Activated naive CD4-positive, alpha-beta T cell treated with anti-CD3 and anti-CD28 coated beads for 36 hours (primary cell): ENCODE data around the gene ZNF524. TPM values are rescaled to one million over a fixed set of nuclear protein-coding genes. Genes with fewer than 3 reads are reported as not detected.

ENCODE experiments used
- CTCF ChIA-PET: fragments of 350-600 bp; sonication (Branson Sonifier 250); formaldehyde crosslinking; loops from one replicate; lab custom pipeline; 2021; ENCODE audit warnings: antibody characterized with exemption; lab: Charles Lee
- DNase-seq: peaks from one replicate; pipeline ENCODE4 v3.0.0-alpha.2; 2020
- H3K27ac Mint-ChIP-seq: one replicate; pipeline ENCODE4 v1.8.0; 2021; ENCODE audit warnings: mild to moderate bottlenecking, mixed read lengths
- H3K27me3 Mint-ChIP-seq: one replicate; pipeline ENCODE4 v1.8.0; 2021; ENCODE audit warnings: low read depth, mixed read lengths
- H3K36me3 Mint-ChIP-seq: one replicate; pipeline ENCODE4 v1.8.0; 2021; ENCODE audit warnings: low read depth, mixed read lengths
- H3K4me1 Mint-ChIP-seq: one replicate; pipeline ENCODE4 v1.8.0; 2021; ENCODE audit warnings: low read depth, mixed read lengths
- H3K4me3 Mint-ChIP-seq: one replicate; pipeline ENCODE4 v1.8.0; 2021; ENCODE audit warnings: mild to moderate bottlenecking, moderate library complexity, mixed read lengths
- H3K9me3 Mint-ChIP-seq: one replicate; pipeline ENCODE4 v1.8.0; 2021; ENCODE audit warnings: mixed read lengths
- intact Hi-C: fragments of 100-400 bp; cut with micrococcal nuclease; formaldehyde crosslinking; loops from one replicate; pipeline ENCODE4 v1.15.1; 2023
- total RNA-seq, 2 experiments: library from RNA; stranded (reverse); gene quantifications; one replicate each; pipeline ENCODE4 v1.2.3, GENCODE V29; 2021

ZNF524 gene, protein sequence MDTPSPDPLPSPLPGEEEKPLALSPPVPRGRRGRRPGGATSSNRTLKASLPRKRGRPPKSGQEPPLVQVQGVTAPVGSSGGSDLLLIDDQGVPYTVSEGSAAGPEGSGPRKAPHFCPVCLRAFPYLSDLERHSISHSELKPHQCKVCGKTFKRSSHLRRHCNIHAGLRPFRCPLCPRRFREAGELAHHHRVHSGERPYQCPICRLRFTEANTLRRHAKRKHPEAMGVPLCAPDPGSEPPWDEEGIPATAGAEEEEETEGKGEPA
- 10 to 100 TPM; 20.9 to 23.0 TPM for total RNA-seq

DNA sequence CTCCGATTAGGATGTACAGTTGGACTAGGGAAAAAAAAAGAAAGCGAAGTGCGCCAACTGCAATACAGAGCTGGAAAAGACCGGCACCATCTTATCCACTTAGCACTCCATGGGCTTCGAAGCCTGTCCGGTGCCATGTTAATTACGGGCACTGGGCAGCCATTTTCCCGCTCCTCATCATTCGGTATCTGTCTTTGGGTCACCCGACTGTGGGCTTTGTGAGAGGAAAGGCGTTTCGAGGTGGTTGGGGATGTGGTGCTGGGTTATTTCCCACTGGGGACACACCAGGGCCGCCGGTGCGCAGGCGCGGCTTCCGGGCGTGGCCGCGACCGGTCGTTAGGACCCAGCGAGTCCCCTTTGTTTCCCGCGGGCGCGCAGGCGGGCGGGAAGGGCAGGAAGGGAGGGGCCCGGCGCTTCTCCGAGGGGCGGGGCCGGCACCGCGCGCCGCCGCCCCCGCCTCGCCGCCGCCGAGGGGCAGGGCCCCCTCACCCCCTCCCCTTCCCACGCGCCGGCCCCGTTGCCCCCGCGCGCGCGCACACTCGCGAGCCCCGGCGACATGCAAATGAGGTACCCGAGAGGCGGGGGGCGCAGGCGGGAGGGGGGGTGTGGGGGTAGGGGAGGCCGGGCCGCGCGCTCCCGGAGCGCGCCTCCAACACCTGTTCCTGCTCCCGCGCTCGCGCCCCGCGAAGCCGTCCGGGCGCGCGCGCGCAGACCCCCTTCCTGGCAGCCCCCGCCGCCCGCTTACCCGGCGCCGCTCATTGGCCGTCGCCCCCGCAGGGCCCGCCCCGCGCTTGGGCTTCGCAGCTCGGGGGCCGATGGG lies at the start of gene ZNF524:
ZNF524 (plus strand) TSS at position 447 of the 820 bp plus-strand sequence. CDS start 1,825 bp downstream, outside the sequence.
- H3K4me3 Mint-ChIP-seq = peak within 1 kb of the TSS; percentile 88
- H3K4me1 Mint-ChIP-seq = peaks cover 33% of the 10 kb centered on the region
- CTCF ChIA-PET = interaction anchor here (0.5 to 3.7 kb wide), 5 partner anchors 24 to 793 kb away, joined by 3 to 11 read pairs (median 4); partner anchors contain the start of genes ZNF582 and ZNF784
- intact Hi-C loops = loop anchor here (1.0 to 10.0 kb wide), 11 partner anchors 13 to 1136 kb away; partner anchors contain the start of genes KMT5C, PPP6R1, RPL28 and TNNT1
- H3K27ac Mint-ChIP-seq = peak within 1 kb of the TSS; percentile 99
- peaks cover 29% of the 10 kb centered on the region for H3K36me3 Mint-ChIP-seq
- H3K27me3 Mint-ChIP-seq = no peaks in the 10 kb centered on the region
- DNase-seq = peak; percentile 86
- peaks cover 2% of the 10 kb centered on the region for H3K9me3 Mint-ChIP-seq

DNA sequence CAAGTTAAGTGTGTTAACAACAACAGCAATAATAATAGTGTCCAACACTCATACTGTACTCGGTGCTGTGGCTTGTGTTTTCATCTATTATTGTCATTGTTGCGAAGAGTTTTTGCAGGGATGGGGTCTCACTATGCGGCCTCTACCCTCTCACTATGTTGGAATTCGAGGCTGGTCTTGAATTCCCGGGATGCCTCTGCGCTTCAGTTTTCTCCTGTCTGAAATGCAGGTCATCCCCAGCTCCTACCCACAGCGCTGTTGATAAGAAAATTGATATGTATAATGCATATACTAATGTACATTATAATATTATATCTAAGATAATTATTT lies 49.8 kb upstream of the ZNF524 start:
- Mint-ChIP-seq H3K9me3 (no peaks in the 10 kb centered on the region), H3K36me3 (no peaks in the 10 kb centered on the region), H3K27me3 (peaks cover 12% of the 10 kb centered on the region), H3K4me1 (no peaks in the 10 kb centered on the region), H3K4me3 (no peak overlapping the region), H3K27ac (no peak overlapping the region)
- intact Hi-C loops = no loop called here
- DNase-seq = no peak
- CTCF ChIA-PET = no interaction called here

DNA sequence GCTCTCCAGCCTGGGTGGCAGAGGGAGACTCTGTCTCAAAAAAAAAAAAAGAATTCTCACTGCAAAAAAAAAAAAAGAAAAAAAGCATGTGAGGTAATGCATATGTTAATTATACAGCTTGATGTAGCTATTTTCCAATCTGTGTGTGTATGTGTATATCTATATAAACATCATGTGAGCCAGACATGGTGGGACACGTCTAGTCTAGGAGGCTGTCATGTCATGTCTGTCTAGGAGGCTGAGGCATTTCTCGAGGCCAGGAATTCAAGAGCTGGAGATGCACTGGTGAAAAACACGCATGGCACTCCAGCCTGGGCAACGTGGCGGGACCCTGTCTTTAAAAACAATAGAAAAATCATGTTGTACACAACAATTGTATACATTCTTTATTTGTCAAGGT lies 47.9 kb upstream of the ZNF524 start:
- DNase-seq = no peak
- no peak overlapping the region for H3K4me3 Mint-ChIP-seq
- no peaks in the 10 kb centered on the region for H3K36me3 Mint-ChIP-seq
- H3K27me3 Mint-ChIP-seq = peaks cover 6% of the 10 kb centered on the region
- H3K27ac Mint-ChIP-seq = no peak overlapping the region
- intact Hi-C loops = no loop called here
- no peaks in the 10 kb centered on the region for H3K4me1 Mint-ChIP-seq
- H3K9me3 Mint-ChIP-seq = no peaks in the 10 kb centered on the region
- CTCF ChIA-PET = no interaction called here

DNA sequence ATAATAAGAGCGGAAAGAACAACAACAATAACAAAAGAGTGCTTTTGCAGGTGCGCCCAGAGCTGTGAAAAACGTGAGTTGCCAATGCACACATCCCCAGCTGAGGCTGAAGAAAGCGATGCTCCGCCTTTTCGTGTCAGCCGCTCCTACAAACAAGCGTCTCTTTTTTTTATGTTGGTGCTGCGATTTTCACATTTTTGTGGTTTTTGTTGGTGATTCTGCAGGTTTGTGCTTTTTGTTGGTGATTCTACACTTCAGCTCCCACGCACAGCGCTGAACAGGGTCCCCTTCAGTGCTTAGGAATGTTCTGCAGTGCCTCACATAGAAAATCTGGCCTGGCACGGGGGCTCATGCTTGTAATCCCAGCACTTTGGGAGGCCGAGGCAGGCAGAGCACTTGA lies 47.5 kb upstream of the ZNF524 start:
- no peak overlapping the region for H3K27ac Mint-ChIP-seq
- intact Hi-C loops = no loop called here
- CTCF ChIA-PET = interaction anchor here (0.5 kb wide), 1 partner anchor 634 kb away, joined by 3 read pairs; no protein-coding TSS in a partner anchor

DNA sequence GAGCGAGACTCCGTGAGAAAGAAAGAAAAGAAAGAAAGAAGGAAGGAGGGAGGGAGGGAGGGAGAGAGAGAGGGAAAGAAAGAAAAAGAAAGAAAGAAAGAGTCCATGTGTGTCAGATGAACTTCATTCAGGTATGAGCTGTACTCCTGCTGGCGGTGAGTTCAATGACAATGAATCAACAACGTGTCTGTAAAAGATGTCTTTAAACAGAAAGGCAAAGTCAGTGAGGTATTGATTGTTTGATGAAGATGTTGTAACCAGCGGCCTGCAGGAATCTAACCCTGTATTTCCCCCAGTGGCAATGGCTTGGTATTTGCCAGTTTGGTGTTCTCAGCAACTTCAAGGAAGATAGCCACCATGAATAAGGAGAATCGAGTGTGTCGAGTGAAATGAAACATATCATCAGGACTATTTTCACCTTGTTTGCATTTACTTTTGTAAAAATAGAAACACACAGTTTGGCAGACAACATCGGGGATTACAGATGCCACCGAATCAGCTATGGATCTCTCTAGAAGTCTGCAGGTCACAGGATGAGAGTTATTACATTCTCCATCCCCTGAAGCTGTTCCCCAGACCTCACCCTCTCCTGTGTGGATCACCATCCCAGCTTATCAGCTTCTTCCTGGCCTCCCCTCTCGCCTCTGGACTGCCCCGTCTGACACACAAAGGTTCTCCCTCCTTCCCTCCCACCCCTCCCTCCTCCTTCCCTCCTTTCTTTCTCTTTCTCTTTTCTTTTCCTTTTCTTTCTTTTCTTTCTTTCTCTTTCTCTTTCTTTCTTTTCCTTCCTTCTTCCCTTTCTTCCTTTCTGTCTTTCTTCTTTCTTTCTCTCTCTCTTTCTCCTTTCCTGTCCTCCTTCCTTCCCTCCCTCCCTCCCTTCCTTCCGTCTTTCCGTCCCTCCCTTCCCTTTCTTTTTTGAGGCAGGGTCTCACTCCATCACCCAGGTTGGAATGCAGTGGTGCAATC lies 46.6 kb upstream of the ZNF524 start:
- CTCF ChIA-PET = interaction anchor here (0.5 kb wide), 1 partner anchor 635 kb away, joined by 3 read pairs; no protein-coding TSS in a partner anchor
- Mint-ChIP-seq H3K4me1 (no peaks in the 10 kb centered on the region), H3K9me3 (no peaks in the 10 kb centered on the region), H3K36me3 (no peaks in the 10 kb centered on the region), H3K27me3 (peaks cover 2% of the 10 kb centered on the region), H3K4me3 (no peak overlapping the region), H3K27ac (no peak overlapping the region)
- intact Hi-C loops = no loop called here
- no peak for DNase-seq

More for the DNA sequence above, 47.5 kb upstream of the ZNF524 start:
- no peak for DNase-seq
- Mint-ChIP-seq H3K36me3 (no peaks in the 10 kb centered on the region), H3K4me3 (no peak overlapping the region), H3K4me1 (no peaks in the 10 kb centered on the region), H3K9me3 (no peaks in the 10 kb centered on the region), H3K27me3 (peaks cover 6% of the 10 kb centered on the region)

DNA sequence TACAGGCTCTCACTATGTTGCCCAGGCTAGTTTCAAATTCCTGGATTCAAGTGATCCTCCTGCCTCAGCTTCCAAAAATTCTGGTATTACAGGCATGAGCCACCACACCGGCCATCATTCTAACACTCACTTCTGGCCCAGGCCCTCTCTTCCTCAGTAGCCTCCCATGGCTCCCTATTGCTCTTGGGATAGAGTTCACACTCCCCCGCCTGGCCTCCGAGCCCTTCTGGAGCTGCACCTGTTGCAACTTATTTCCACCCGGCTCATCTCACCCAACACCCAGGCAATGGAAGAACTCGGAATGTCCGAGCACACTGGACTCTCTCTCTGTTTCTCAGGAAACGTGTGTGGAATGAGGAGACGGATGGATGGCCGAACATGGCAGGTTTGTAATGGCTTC lies 45.8 kb upstream of the ZNF524 start:
- no peak for DNase-seq

DNA sequence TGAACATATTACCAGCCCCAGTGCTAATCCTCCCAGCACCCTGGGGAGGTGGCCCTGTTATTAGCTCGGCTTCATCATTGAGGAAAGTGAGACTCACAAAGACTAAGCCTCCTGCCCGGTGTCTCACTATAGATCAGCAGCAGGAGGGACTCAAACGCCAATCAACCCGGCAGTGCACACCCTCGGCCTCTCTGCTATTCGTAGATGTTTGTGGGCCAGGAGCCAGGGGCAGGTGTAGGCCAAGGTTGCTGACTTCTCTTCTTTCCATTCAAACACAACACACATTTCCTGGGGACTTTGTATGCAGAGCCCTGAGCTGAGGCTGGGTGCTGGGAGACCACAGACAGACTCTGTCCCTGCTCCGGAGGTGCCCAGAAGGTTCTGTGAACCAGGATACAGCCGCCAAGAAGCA lies 45.3 kb upstream of the ZNF524 start:
- no peaks in the 10 kb centered on the region for H3K4me1 Mint-ChIP-seq
- H3K36me3 Mint-ChIP-seq = no peaks in the 10 kb centered on the region
- CTCF ChIA-PET = no interaction called here
- H3K27me3 Mint-ChIP-seq = peaks cover 2% of the 10 kb centered on the region
- DNase-seq = no peak
- intact Hi-C loops = no loop called here
- H3K9me3 Mint-ChIP-seq = no peaks in the 10 kb centered on the region
- no peak overlapping the region for H3K4me3 Mint-ChIP-seq
- H3K27ac Mint-ChIP-seq = no peak overlapping the region

More for the DNA sequence above, 45.8 kb upstream of the ZNF524 start:
- H3K27ac Mint-ChIP-seq = no peak overlapping the region
- intact Hi-C loops = no loop called here
- no peaks in the 10 kb centered on the region for H3K9me3 Mint-ChIP-seq
- H3K36me3 Mint-ChIP-seq = no peaks in the 10 kb centered on the region
- peaks cover 2% of the 10 kb centered on the region for H3K27me3 Mint-ChIP-seq
- CTCF ChIA-PET = no interaction called here
- H3K4me1 Mint-ChIP-seq = no peaks in the 10 kb centered on the region
- no peak overlapping the region for H3K4me3 Mint-ChIP-seq

DNA sequence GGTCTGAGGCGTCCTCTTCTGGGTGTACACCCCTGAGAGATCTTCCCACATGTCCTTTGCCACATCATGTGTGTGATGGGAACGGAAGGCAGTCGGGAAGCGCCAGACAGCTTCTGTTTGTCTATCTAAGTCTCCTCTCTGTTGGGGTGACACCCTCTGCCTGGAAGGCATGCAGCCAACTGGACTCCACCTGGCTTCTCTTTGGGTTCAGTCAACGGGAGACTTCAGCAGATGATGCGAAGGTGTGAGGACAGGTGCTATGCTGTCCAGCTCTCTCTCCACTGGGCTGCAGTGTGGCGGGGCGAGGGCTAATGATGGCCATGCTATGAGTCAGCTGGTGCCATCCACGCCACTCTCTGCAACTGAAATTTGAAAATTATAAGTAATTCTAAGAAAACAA lies 40.4 kb upstream of the ZNF524 start:
- Mint-ChIP-seq H3K9me3 (peaks cover 3% of the 10 kb centered on the region), H3K27me3 (peaks cover 3% of the 10 kb centered on the region), H3K36me3 (no peaks in the 10 kb centered on the region), H3K27ac (no peak overlapping the region), H3K4me1 (no peaks in the 10 kb centered on the region), H3K4me3 (no peak overlapping the region)
- intact Hi-C loops = no loop called here
- CTCF ChIA-PET = interaction anchor here (0.8 kb wide), 1 partner anchor 56 kb away, joined by 3 read pairs; no protein-coding TSS in a partner anchor
- DNase-seq = no peak

DNA sequence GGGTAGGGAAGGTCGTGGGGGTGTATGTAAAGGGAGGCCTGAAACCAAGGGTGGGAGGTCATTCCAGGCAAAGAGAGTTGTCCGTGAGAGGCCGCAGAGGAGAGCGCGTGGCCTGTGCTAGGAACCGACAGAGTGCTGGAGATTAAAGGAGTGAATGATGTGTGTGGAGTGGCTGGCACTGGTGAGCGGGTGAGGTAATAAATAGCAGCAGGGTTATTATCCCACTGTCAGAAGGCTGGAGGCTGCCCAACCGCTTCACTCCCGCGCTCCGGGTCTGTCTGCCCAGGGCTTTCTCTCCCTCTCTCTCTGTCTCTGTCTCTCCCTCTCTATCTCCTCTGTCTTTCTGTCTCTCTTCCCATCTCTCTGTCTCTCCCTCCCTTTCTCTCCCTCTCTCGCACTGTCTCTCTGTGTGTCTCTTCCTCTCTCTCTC lies 36.8 kb upstream of the ZNF524 start:
- no peaks in the 10 kb centered on the region for H3K36me3 Mint-ChIP-seq
- H3K4me1 Mint-ChIP-seq = no peaks in the 10 kb centered on the region
- no peak for DNase-seq
- intact Hi-C loops = no loop called here
- peaks cover 3% of the 10 kb centered on the region for H3K9me3 Mint-ChIP-seq
- no peak overlapping the region for H3K4me3 Mint-ChIP-seq
- H3K27ac Mint-ChIP-seq = no peak overlapping the region
- peaks cover 6% of the 10 kb centered on the region for H3K27me3 Mint-ChIP-seq
- CTCF ChIA-PET = no interaction called here

DNA sequence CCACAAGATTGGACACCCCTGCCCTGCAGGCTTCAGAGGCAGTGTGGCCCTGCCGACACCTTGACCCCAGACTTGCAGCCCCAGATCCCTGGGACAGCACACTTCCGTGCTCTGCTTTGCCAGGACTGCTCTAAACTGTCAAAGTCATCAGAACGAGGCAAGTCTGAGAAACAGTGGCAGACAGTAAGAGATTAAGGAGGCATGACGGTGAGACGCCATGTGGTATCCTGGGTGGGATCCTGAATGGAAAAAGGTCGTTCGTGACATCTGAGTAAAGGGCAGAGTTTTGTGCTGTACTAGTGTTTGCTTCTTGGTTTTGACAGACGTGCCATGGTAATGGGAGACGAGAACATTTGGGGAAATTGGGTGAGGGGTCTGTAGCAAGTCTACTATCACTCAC lies 33.3 kb upstream of the ZNF524 start:
- Mint-ChIP-seq H3K27ac (no peak overlapping the region), H3K9me3 (no peaks in the 10 kb centered on the region), H3K4me3 (no peak overlapping the region), H3K36me3 (no peaks in the 10 kb centered on the region), H3K4me1 (no peaks in the 10 kb centered on the region), H3K27me3 (peaks cover 3% of the 10 kb centered on the region)
- CTCF ChIA-PET = no interaction called here
- DNase-seq = no peak
- intact Hi-C loops = no loop called here

DNA sequence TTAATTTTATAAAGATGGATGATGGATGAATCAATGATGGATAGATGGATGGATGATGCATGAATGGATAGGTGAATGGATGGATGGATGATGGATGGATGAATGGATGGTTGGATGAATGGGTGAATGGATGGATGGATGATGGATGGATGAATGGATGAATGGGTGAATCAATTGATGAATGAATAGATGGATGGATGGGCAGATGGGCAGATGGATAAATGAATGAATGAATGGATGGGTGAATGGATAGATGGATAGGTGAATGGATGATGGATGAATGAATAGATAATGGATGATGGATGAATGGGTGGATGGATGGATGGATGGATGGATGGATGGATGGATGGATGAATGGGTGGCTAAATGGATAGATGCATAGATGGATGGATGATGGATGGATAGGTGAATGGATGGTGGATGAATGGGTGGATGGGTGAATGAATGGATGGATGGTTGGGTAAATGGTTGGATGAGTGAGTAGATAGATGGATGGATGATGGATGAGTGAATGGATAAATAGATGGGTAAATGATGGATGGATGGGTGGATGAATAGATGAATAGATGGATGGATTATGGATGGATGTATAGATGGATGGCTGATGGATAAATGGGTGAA lies 32.3 kb upstream of the ZNF524 start:
- peaks cover 3% of the 10 kb centered on the region for H3K27me3 Mint-ChIP-seq
- no peaks in the 10 kb centered on the region for H3K9me3 Mint-ChIP-seq
- no peak overlapping the region for H3K27ac Mint-ChIP-seq
- H3K4me1 Mint-ChIP-seq = no peaks in the 10 kb centered on the region
- intact Hi-C loops = no loop called here
- no peak overlapping the region for H3K4me3 Mint-ChIP-seq
- DNase-seq = no peak
- CTCF ChIA-PET = no interaction called here
- H3K36me3 Mint-ChIP-seq = no peaks in the 10 kb centered on the region
